Panc1 (cell line): ENCODE data around the gene PPFIA3. TPM values are rescaled to one million over a fixed set of nuclear protein-coding genes. Genes with fewer than 3 reads are reported as not detected.
"Not testable (repeated sequence)": the region's sequence is repeated elsewhere in the genome, so short reads cannot be mapped to it uniquely, and the experiment has no call there.

Experiments used
- ATAC-seq: fragments of 200-7000 bp; cut with Tn5 transposase; 2 replicates; pipeline ENCODE4 v1.9.1; 2020; ENCODE audit warnings: mild to moderate bottlenecking, moderate library complexity
- BruUV-seq: library from RNA; stranded (reverse); fragments of 400-500 nt; replicated peaks from 2 replicates; lab custom pipeline; 2021; lab: Mats Ljungman, UMichigan
- CTCF ChIA-PET: fragments of 300-600 bp; sonication (Branson Sonifier 250); formaldehyde crosslinking; loops from one replicate; lab custom pipeline; 2022; ENCODE audit warnings: antibody characterized with exemption; lab: Charles Lee
- POLR2A ChIA-PET: fragments of 300-600 bp; sonication (Branson Sonifier 250); formaldehyde crosslinking; loops from one replicate; lab custom pipeline; 2022; ENCODE audit warnings: antibody characterized with exemption; lab: Charles Lee
- DNase-seq: peaks from one replicate; pipeline ENCODE4 v3.0.0-alpha.2; 2010; ENCODE audit warnings: low read depth, low spot score
- H3K27ac ChIP-seq: 2 replicates; pipeline ENCODE4 v1.5.1; 2011; ENCODE audit warnings: mild to moderate bottlenecking, low read length, inconsistent platforms
- H3K27me3 ChIP-seq: fragments of 200-500 bp; sonication (Bioruptor generic); 2 replicates; pipeline ENCODE4 v1.6.0; 2014; ENCODE audit warnings: low read length, inconsistent platforms; ENCODE audit not compliant: control insufficient read depth, insufficient read depth
- H3K36me3 ChIP-seq: fragments of 200-500 bp; sonication (Bioruptor generic); 2 replicates; pipeline ENCODE4 v1.5.1; 2014; ENCODE audit warnings: inconsistent platforms, mild to moderate bottlenecking, low read length, moderate library complexity; ENCODE audit not compliant: control insufficient read depth, insufficient read depth
- H3K4me1 ChIP-seq: 2 replicates; pipeline ENCODE4 v1.5.1; 2011; ENCODE audit warnings: inconsistent platforms, mild to moderate bottlenecking, low read length, moderate library complexity; ENCODE audit not compliant: control insufficient read depth, insufficient read depth
- H3K4me3 ChIP-seq, 2 experiments: 2 replicates each; pipeline ENCODE4 v1.5.1; 2011 to 2012; ENCODE audit warnings: low read depth in 2 of 2, low read length in 2 of 2, mild to moderate bottlenecking in 2 of 2, inconsistent platforms in 1 of 2, moderate library complexity in 1 of 2
- H3K9me3 ChIP-seq: fragments of 200-500 bp; sonication (Bioruptor generic); 2 replicates; pipeline ENCODE4 v1.5.1; 2014; ENCODE audit warnings: low read depth, mild to moderate bottlenecking, inconsistent platforms, low read length, moderate library complexity; ENCODE audit not compliant: control insufficient read depth, insufficient read depth
- POLR2AphosphoS5 ChIP-seq: IDR thresholded peaks from 2 replicates; pipeline ENCODE4 v1.6.1; 2012; ENCODE audit warnings: mild to moderate bottlenecking, low read depth, low read length, moderate library complexity
- REST ChIP-seq, 2 experiments: IDR thresholded peaks; 2 replicates each; pipeline ENCODE4 v1.6.1; 2011 to 2012; ENCODE audit warnings: low read depth in 2 of 2, control low read depth in 1 of 2, low read length in 1 of 2, mild to moderate bottlenecking in 1 of 2, moderate library complexity in 1 of 2; ENCODE audit not compliant: insufficient read depth in 1 of 2
- SIN3A ChIP-seq: IDR thresholded peaks from 2 replicates; pipeline ENCODE4 v1.6.1; 2012; ENCODE audit warnings: low read depth, mild to moderate bottlenecking, low read length, moderate library complexity, borderline replicate concordance; ENCODE audit not compliant: insufficient read depth
- TCF7L2 ChIP-seq: IDR thresholded peaks from 2 replicates; pipeline ENCODE4 v1.6.1; 2011; ENCODE audit warnings: mild to moderate bottlenecking, low read depth, low read length, inconsistent platforms
- in situ Hi-C: cut with HindIII; loops from 2 replicates; pipeline ENCODE4 v1.10.0; 2016; ENCODE audit warnings: low sequenced_read_pairs, low pct_unique_long_range_greater_than_20kb
- intact Hi-C: fragments of 100-400 bp; cut with micrococcal nuclease; formaldehyde crosslinking; loops from one replicate; pipeline ENCODE4 v1.10.0; 2022; ENCODE audit not compliant: unreplicated experiment
- total RNA-seq: library from RNA; stranded (reverse); gene quantifications from one replicate; pipeline ENCODE4 v1.2.1, GENCODE V29; 2021; ENCODE audit not compliant: unreplicated experiment
- TF ChIP-seq, protein P1 (sequence below): fragments of 450-650 bp; IDR thresholded peaks from 2 replicates; pipeline ENCODE4 v1.5.1; 2017; ENCODE audit warnings: mild to moderate bottlenecking

The PPFIA3 gene
- total RNA-seq, 1 experiment from 2014 or later = 21.7 TPM

DNA sequence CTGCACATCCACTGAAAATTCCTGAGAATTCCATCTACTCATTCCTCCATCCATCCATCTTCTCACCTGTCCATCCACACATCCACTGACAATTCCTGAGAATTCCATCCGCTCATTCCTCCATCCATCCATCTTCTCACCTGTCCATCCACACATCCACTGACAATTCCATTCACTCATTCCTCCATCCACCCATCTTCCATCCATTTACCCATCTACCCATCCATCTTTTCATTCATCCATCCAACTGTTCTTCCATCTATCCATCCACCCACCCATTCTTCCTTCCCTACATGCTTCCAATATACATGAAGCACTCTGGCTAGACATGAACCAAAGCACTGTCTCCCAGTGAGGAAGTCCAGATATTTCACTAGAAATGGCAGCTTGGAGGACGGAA, 53.9 kb downstream of the PPFIA3 start:
- no peaks in the 10 kb centered on the region for H3K9me3 ChIP-seq
- ATAC-seq (no peak), DNase-seq (no peak)
- H3K4me1 ChIP-seq = no peaks in the 10 kb centered on the region
- no peaks in the 10 kb centered on the region; the same call in none of the 2 replicates for H3K36me3 ChIP-seq
- TF ChIP-seq REST (IDR thresholded peaks at IDR 0.05; ENCODE audit: insufficient read depth in 1 of 2, low read depth in 2 of 2, low read length in 1 of 2) (no peak), POLR2AphosphoS5 (no peak), TCF7L2 (no peak), SIN3A (no peak)
- TF ChIP-seq, protein P1, sequence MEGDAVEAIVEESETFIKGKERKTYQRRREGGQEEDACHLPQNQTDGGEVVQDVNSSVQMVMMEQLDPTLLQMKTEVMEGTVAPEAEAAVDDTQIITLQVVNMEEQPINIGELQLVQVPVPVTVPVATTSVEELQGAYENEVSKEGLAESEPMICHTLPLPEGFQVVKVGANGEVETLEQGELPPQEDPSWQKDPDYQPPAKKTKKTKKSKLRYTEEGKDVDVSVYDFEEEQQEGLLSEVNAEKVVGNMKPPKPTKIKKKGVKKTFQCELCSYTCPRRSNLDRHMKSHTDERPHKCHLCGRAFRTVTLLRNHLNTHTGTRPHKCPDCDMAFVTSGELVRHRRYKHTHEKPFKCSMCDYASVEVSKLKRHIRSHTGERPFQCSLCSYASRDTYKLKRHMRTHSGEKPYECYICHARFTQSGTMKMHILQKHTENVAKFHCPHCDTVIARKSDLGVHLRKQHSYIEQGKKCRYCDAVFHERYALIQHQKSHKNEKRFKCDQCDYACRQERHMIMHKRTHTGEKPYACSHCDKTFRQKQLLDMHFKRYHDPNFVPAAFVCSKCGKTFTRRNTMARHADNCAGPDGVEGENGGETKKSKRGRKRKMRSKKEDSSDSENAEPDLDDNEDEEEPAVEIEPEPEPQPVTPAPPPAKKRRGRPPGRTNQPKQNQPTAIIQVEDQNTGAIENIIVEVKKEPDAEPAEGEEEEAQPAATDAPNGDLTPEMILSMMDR = no peak
- ChIA-PET POLR2A (no interaction called here), CTCF (no interaction called here)
- H3K27ac ChIP-seq = no peak overlapping the region
- no peak overlapping the region for H3K4me3 ChIP-seq
- in situ Hi-C loops (no loop called here), intact Hi-C loops (no loop called here)
- no peaks in the 10 kb centered on the region for H3K27me3 ChIP-seq
- TSS peak; percentile 68 for BruUV-seq

GRCh38 chr19:49180659-49181058, 61.3 kb downstream of the PPFIA3 start:
- H3K4me3 ChIP-seq = no peak overlapping the region
- no peak for DNase-seq
- ChIA-PET CTCF (no interaction called here), POLR2A (no interaction called here)
- in situ Hi-C loops = no loop called here
- BruUV-seq = no TSS peak
- no peak for TF ChIP-seq REST (IDR thresholded peaks at IDR 0.05; ENCODE audit: insufficient read depth in 1 of 2, low read depth in 2 of 2, low read length in 1 of 2)
- TF ChIP-seq POLR2AphosphoS5 = no peak
- no peak for TF ChIP-seq SIN3A
- no peak for TF ChIP-seq TCF7L2
- TF ChIP-seq, protein P1 = no peak
- H3K4me1 ChIP-seq = no peaks in the 10 kb centered on the region
- H3K27me3 ChIP-seq = no peaks in the 10 kb centered on the region
- no peaks in the 10 kb centered on the region for H3K36me3 ChIP-seq
- no peak overlapping the region for H3K27ac ChIP-seq
- ATAC-seq = no peak
- intact Hi-C loops = no loop called here
- H3K9me3 ChIP-seq = no peaks in the 10 kb centered on the region

DNA sequence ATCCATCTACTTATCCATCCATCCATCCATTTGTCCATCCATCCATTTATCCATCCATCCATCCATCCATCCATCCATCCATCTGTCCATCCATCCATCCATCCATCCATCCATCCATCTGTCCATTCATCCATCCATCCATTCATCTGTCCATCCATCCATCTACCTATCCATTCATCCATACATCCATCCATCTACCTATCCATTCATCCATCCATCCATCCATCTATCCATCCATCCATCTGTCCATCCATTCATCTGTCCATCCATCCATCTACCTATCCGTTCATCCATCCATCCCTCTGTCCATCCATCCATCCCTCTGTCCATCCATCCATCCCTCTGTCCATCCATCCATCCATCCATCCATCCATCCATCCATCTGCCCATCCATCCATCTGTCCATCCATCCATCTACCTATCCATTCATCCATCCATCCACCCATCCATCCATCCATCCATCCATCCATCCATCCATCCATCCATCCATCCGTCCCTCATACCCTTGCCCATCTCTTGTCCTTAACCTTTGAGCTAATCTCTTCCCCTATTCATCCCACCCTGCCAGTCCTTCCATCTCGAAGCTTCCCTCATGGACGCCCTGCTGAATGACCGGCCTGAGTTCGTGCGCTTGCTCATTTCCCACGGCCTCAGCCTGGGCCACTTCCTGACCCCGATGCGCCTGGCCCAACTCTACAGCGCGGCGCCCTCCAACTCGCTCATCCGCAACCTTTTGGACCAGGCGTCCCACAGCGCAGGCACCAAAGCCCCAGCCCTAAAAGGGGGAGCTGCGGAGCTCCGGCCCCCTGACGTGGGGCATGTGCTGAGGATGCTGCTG, 62.9 kb downstream of the PPFIA3 start:
- intact Hi-C loops, in situ Hi-C loops, CTCF ChIA-PET: not testable (repeated sequence)

More for the DNA sequence above, 62.9 kb downstream of the PPFIA3 start:
- H3K4me3 ChIP-seq, H3K36me3 ChIP-seq, H3K9me3 ChIP-seq, H3K27me3 ChIP-seq, POLR2A ChIA-PET, H3K27ac ChIP-seq, H3K4me1 ChIP-seq, ATAC-seq, DNase-seq: not testable (repeated sequence)
- TSS peak; percentile 79 for BruUV-seq
